Stimulated activated CD8-positive, alpha-beta memory T cell treated with anti-CD3 and anti-CD28 coated beads, Interleukin-4, amount 100 ng/mL, for 4 hours (primary cell): ENCODE measurements around the gene PLEKHF1.
"Not testable (repeated sequence)": the region's sequence is repeated elsewhere in the genome, so short reads cannot be mapped to it uniquely, and the experiment has no call there.

Source experiments
- DNase-seq, 2 donors: peaks; one replicate each; pipeline ENCODE4 v3.0.0-alpha.2; 2020; ENCODE audit warnings: low read depth in 2 of 2, low spot score in 1 of 2

Gene PLEKHF1, protein sequence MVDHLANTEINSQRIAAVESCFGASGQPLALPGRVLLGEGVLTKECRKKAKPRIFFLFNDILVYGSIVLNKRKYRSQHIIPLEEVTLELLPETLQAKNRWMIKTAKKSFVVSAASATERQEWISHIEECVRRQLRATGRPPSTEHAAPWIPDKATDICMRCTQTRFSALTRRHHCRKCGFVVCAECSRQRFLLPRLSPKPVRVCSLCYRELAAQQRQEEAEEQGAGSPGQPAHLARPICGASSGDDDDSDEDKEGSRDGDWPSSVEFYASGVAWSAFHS

DNA sequence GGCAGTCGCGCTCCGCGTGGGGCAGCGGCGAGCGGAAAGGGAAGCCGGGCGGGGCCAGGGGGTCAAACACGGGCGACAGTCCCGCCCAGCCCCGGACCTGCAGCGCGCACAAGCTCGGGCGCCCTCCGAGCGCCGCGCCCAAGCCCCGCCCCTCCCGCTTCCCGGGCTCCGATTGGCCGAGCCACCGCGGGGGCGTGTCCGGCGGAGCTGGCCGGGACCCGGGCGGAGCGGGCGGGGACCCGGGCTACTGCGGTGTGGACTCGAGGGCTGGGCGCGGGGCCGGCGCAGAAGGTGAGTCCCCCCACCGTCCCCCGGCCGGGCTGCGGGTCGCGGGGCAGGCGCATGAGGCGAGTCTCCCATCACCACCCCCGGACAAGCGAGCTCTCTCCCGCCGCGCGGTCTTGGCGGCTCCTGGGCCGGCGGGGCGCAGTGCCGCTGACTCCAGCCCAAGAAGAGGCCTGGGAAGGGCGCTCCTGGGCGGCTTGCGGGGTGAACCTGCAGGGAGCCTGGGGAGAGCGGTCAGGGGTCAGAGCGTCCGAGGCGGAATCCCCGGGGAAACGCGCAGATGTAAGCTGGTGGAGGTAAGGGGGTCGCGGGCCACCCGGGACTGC, at the start of gene PLEKHF1:
Gene PLEKHF1 (plus strand): TSS at position 247 of the 611 bp plus-strand sequence. CDS start 8,379 bp downstream, outside the sequence.
- peak; percentile 52 to 58 for DNase-seq

GRCh38 chr19:29615891-29616425, 49.3 kb upstream of the PLEKHF1 start:
- DNase-seq: no peak

GRCh38 chr19:29616541-29616940, 48.7 kb upstream of the PLEKHF1 start:
- DNase-seq: no peak

DNA sequence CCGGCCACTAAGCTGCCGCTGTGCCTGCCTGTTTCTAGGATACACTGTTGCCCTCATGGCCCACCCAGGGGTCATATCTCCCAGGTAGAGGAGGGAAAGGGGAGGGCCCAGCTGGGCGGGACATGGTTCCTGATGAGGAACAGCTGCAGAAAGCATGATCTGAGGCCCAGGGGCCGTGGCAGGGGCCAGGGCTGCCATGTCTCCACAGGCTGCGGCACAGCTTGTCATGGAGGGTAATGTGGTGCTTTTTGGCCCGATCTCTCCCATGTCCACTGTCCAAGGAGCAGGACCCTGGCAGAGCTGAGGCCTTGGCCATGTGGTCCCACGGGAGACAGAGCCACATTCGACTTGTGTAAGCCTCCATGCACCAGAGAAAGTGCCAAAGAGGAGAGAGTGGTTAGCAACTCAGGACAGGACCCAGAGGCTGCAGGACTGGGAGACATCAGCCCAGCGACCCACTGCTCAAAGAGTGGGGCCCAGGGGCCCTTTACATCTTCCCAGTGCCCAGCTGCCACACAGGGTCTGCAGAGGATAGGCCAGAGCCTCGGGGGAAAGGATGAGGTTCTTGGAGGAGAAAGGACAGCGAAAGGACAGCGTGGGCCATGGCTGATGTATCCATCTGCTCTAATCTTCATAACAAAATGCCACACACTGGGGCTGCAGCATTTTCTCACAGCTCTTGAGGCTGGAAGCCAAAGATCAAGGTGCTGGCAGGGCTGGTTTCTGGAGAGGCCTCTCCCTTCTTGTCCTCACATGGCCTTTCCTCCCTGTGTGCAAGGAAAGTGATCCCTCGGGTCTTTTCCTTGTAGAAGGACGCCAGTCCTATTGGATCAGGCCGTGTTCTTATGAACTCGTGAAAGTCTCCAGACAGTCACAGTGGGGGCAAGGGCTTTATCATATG, 47.6 kb upstream of the PLEKHF1 start:
- no peak for DNase-seq

- no peak for DNase-seq
Measured at GRCh38 chr19:29618434-29618833, 46.8 kb upstream of the PLEKHF1 start.

- DNase-seq: no peak
Measured at GRCh38 chr19:29618871-29619270, 46.4 kb upstream of the PLEKHF1 start.

DNA sequence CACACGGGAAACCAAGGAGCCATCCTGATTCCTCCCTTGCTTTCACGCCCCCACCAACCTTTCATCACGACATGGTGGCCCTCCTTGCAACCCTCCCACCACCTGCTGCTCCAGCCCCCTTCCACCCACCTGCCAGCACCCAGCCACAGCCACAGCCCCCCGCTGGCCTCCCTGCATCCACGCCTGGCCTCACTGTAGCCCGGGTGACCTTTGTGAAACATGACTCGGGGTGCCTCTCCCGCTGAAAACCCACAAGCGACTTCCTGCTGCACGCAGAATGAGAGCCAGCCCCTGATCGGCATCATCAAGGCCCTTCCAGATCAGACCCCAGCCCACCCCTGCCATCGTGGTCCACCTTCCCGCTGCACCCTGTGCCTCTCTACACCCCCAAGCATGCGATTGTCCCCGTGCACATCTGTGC, 44.3 kb upstream of the PLEKHF1 start:
- peak in 1 of 2 donors; percentile 36 for DNase-seq

DNA sequence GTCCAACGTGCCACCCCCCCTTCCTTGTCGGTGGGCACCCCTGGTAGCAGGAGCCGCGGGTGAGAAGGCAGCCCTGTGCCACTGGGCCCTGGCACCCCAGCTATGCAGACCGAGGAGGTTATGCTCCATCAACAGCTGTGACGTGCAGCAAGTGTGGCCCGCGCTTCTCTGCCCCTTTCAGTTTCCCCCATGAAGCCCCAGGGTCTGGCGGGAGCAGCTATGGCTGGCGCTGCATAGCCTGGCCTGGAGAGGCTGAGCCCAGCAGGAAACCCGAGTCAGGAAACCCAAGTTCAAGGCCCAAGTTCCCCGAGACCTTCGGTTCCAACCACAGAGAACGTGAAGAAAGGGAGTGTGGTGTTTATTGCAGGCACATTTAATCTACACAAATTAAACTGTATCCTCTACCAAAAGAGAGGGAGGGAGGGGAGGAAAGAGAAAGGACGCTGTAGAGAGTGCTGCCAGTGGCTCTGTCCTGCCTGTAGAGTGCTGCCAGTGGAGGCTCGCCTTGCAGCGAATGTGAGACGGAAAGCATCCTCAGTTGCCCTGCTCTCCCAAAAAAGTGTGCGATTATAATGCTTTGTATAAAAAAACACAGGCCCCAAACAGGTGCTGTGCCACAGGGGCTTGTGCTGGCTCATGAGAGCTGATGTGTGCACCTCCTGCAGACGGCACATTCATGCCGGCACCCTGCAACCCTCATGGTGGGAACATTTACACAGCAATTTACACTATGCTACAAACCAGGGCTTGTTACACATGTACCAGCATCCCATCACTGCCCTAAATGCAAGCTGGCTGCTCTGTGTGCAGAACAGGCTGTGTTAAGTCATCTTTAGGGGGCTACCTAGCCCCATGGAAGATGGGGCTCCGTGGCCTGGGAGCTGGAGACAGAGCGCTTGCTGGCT, 42.8 kb upstream of the PLEKHF1 start:
- DNase-seq: no peak

GRCh38 chr19:29623726-29624488, 41.4 kb upstream of the PLEKHF1 start:
- DNase-seq: no peak

- no peak for DNase-seq
Measured at GRCh38 chr19:29624489-29625185, 40.6 kb upstream of the PLEKHF1 start.

- DNase-seq: no peak
Measured at GRCh38 chr19:29625186-29625651, 40.0 kb upstream of the PLEKHF1 start.

- no peak for DNase-seq
Measured at GRCh38 chr19:29626386-29626785, 38.9 kb upstream of the PLEKHF1 start.

GRCh38 chr19:29626832-29627231, 38.4 kb upstream of the PLEKHF1 start:
- not testable (repeated sequence) for DNase-seq

DNA sequence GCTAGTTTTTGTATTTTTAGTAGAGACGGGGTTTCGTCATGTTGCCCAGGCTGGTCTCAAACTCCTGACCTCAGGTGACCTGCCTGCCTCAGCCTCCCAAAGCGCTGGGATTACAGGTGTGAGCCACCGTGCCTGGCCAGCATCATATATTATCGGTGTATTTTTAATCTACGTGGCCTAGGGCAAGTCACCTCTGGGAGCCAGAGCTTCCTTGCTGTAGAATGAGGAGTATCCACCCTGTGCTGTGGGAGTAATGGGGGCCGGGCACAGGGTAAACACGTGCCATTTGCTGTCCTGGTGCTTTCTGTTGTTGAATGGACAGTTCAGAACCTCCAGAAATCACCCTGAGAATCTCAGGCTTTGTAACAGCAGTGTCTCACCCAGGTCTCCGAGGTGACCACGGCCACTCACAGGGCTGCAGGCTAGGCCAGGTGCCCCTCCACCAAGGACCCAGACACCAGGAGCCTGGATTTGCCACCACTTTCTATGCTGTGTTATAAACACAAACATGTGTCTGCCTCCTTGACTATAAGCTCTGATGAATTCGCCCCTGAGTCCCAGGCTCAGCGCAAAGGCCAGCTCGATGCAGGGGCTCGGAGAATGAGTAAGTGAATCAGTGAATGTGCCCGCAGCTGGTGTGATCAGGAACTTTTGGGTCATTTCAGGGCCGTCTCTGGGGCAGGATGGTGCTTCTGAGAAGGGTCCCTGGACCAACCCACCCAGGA, 36.4 kb upstream of the PLEKHF1 start:
- no peak for DNase-seq

GRCh38 chr19:29629836-29630534, 35.3 kb upstream of the PLEKHF1 start:
- DNase-seq: no peak

GRCh38 chr19:29630655-29631054, 34.6 kb upstream of the PLEKHF1 start:
- no peak for DNase-seq

GRCh38 chr19:29631450-29631849, 33.8 kb upstream of the PLEKHF1 start:
- no peak for DNase-seq

DNA sequence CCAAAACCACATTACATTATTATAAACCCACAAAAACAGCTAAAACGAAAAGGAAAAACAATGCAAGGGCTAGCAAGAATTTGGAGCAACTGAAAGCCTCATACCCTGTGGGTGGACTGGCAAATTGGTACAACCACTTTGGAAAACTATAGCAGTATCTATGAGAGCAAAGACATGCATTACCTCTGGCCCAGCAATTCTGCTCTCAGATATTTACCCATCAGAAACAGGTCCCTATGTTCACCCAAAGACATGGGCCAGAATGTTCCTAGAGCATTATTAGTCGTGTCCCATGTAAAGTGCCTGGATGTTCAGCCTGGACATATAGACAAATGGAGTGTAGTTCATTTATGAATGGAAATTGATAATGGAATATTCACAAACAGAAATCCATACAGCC, 31.3 kb upstream of the PLEKHF1 start:
- no peak for DNase-seq
